HepG2 (cell line): ENCODE data around the gene DST. TPM values are rescaled to one million over a fixed set of nuclear protein-coding genes. Genes with fewer than 3 reads are reported as not detected.

ENCODE experiments used
- ATAC-seq: fragments of 200-7000 bp; cut with Tn5 transposase; 3 replicates; pipeline ENCODE4 v1.9.1; 2020; ENCODE audit warnings: mild to moderate bottlenecking, moderate library complexity
- BruUV-seq: library from RNA; stranded (reverse); fragments of 400-500 nt; replicated peaks from 2 replicates; lab custom pipeline; 2021; lab: Mats Ljungman, UMichigan
- CTCF ChIA-PET: fragments of 300-600 bp; formaldehyde crosslinking; extraction: SDS; loops from one replicate; lab custom pipeline; 2021; ENCODE audit warnings: low total read pairs, inconsistent platforms, low intra/inter-chr PET ratio; lab: Yijun Ruan, JAX
- POLR2A ChIA-PET: fragments of 350-600 bp; sonication (Branson Sonifier 250); formaldehyde crosslinking; loops from one replicate; lab custom pipeline; 2020; ENCODE audit warnings: antibody characterized with exemption, inconsistent platforms; lab: Yijun Ruan, JAX
- DNase-seq: peaks from one replicate; pipeline ENCODE4 v3.0.0-alpha.2; 2015; ENCODE audit warnings: low spot score
- FAIRE-seq: peaks from 3 replicates; lab custom pipeline; 2011; peaks lifted over from hg19 to GRCh38; lab: Jason Lieb, UNC
- H2AFZ ChIP-seq: one replicate; pipeline ENCODE4 v1.6.1; 2011; ENCODE audit warnings: low read length, inconsistent platforms
- H3K27ac ChIP-seq: fragments of 300-600 bp; 3 replicates; pipeline ENCODE4 v1.8.0; 2011; ENCODE audit warnings: mixed run types, mild to moderate bottlenecking, mixed read lengths, low read length, inconsistent platforms; ENCODE audit not compliant: insufficient read depth; ENCODE audit errors: extremely low read length
- H3K27me3 ChIP-seq, 2 experiments: fragments of 200-600 bp in 1 of 2; 2 replicates in 1 of 2; 3 replicates in 1 of 2; pipeline versions ENCODE4 v1.6.0 to v1.8.0; 2011; ENCODE audit warnings: low read length in 2 of 2, mild to moderate bottlenecking in 2 of 2, moderate library complexity in 2 of 2, inconsistent platforms in 1 of 2; ENCODE audit not compliant: insufficient read depth in 2 of 2, control insufficient read depth in 1 of 2
- H3K36me3 ChIP-seq, 2 experiments: fragments of 200-600 bp in 1 of 2; replicated peaks in 1 of 2; 2 replicates in 1 of 2; 3 replicates in 1 of 2; pipeline versions ENCODE4 v1.5.1 to v1.8.0; 2011; ENCODE audit warnings: low read length in 2 of 2, inconsistent platforms in 1 of 2; ENCODE audit not compliant: insufficient read depth in 2 of 2, control insufficient read depth in 1 of 2
- H3K4me1 ChIP-seq: 2 replicates; pipeline ENCODE4 v1.5.1; 2012; ENCODE audit warnings: low read length, inconsistent platforms; ENCODE audit not compliant: insufficient read depth
- H3K4me2 ChIP-seq: 2 replicates; pipeline ENCODE4 v1.6.0; 2011; ENCODE audit warnings: low read depth, low read length, inconsistent platforms
- H3K4me3 ChIP-seq, 3 experiments: fragments of 200-600 bp in 1 of 3; sonication (generic), shearing (Covaris generic) in 1 of 3; replicated peaks in 1 of 3; 2 replicates each; pipeline ENCODE4 v1.5.1; 2011 to 2016; ENCODE audit warnings: low read length in 3 of 3, inconsistent platforms in 2 of 3, low read depth in 2 of 3, mild to moderate bottlenecking in 2 of 3, control low read depth in 1 of 3, mixed read lengths in 1 of 3; ENCODE audit not compliant: insufficient read depth in 1 of 3
- H3K79me2 ChIP-seq: one replicate; pipeline ENCODE4 v1.6.1; 2011; ENCODE audit warnings: low read length, inconsistent platforms; ENCODE audit not compliant: insufficient read depth
- H3K9ac ChIP-seq: 2 replicates; pipeline ENCODE4 v1.6.0; 2011; ENCODE audit warnings: mild to moderate bottlenecking, low read depth, low read length, inconsistent platforms; ENCODE audit not compliant: insufficient read depth
- H3K9me3 ChIP-seq: 2 replicates; pipeline ENCODE4 v1.5.1; 2012; ENCODE audit warnings: mild to moderate bottlenecking, low read length
- H4K20me1 ChIP-seq: 2 replicates; pipeline ENCODE4 v1.6.0; 2011; ENCODE audit warnings: inconsistent platforms, mild to moderate bottlenecking, low read length, moderate library complexity; ENCODE audit not compliant: insufficient read depth
- ATF7 ChIP-seq, 2 experiments: fragments of 450-650 bp in 1 of 2; sonication (generic) in 1 of 2; formaldehyde crosslinking in 1 of 2; IDR thresholded peaks; 2 replicates each; pipeline versions ENCODE4 v1.4.0 to v1.6.1; 2016 to 2020; ENCODE audit warnings: antibody characterized with exemption in 1 of 2, mild to moderate bottlenecking in 1 of 2, missing genetic modification reagents in 1 of 2
- CSRNP2 ChIP-seq: sonication (generic); formaldehyde crosslinking; conservative IDR thresholded peaks from 2 replicates; pipeline ENCODE4 v1.8.0; 2022; ENCODE audit warnings: low read depth, missing genetic modification reagents
- DBP ChIP-seq: sonication (generic); formaldehyde crosslinking; IDR thresholded peaks from 2 replicates; pipeline ENCODE4 v1.4.0; 2020; ENCODE audit warnings: missing genetic modification reagents; ENCODE audit errors: not compliant biosample characterization
- DR1 ChIP-seq: sonication (generic); formaldehyde crosslinking; IDR thresholded peaks from 2 replicates; pipeline ENCODE4 v1.8.0; 2021; ENCODE audit warnings: mild to moderate bottlenecking, missing genetic modification reagents, inconsistent platforms
- HNRNPH1 ChIP-seq: fragments of 200-400 bp; formaldehyde crosslinking; optimal IDR thresholded peaks from 2 replicates; pipeline ENCODE3; 2017; ENCODE audit warnings: mild to moderate bottlenecking, low read depth, low read length
- LBX2 ChIP-seq: sonication (generic); formaldehyde crosslinking; IDR thresholded peaks from 2 replicates; pipeline ENCODE4 v1.5.0; 2020; ENCODE audit warnings: missing genetic modification reagents, mild to moderate bottlenecking, borderline replicate concordance
- POLR2A ChIP-seq, 2 experiments: IDR thresholded peaks; 2 replicates each; pipeline ENCODE4 v1.6.1; 2011; ENCODE audit warnings: low read depth in 2 of 2, low read length in 2 of 2, mild to moderate bottlenecking in 1 of 2, moderate library complexity in 1 of 2; ENCODE audit not compliant: insufficient read depth in 1 of 2
- ZBTB26 ChIP-seq: IDR thresholded peaks from 2 replicates; pipeline ENCODE4 v1.6.1; 2016; ENCODE audit warnings: missing compliant biosample characterization, missing genetic modification reagents, borderline replicate concordance
- ZNF224 ChIP-seq: sonication (generic); formaldehyde crosslinking; IDR thresholded peaks from 2 replicates; pipeline ENCODE4 v1.5.0; 2020; ENCODE audit warnings: mild to moderate bottlenecking, missing genetic modification reagents
- ZNF260 ChIP-seq: sonication (generic); formaldehyde crosslinking; IDR thresholded peaks from 2 replicates; pipeline ENCODE4 v1.4.0; 2020; ENCODE audit warnings: missing genetic modification reagents, low read depth, mild to moderate bottlenecking, borderline replicate concordance
- ZNF564 ChIP-seq: sonication (generic); formaldehyde crosslinking; IDR thresholded peaks from 2 replicates; pipeline ENCODE4 v1.8.1; 2023; ENCODE audit warnings: mild to moderate bottlenecking, missing genetic modification reagents
- ZNF660 ChIP-seq: sonication (generic); formaldehyde crosslinking; IDR thresholded peaks from 2 replicates; pipeline ENCODE4 v1.5.1; 2020; ENCODE audit warnings: mild to moderate bottlenecking, low read depth, missing genetic modification reagents, borderline replicate concordance
- ZNF746 ChIP-seq: sonication (generic); formaldehyde crosslinking; IDR thresholded peaks from 2 replicates; pipeline ENCODE4 v1.8.0; 2022; ENCODE audit warnings: mild to moderate bottlenecking, missing genetic modification reagents
- ZSCAN29 ChIP-seq: sonication (generic); formaldehyde crosslinking; conservative IDR thresholded peaks from 2 replicates; pipeline ENCODE4 v1.4.0; 2020; ENCODE audit warnings: mild to moderate bottlenecking, missing genetic modification reagents
- WGBS: methylation state at CpG from one replicate; pipeline ENCODE4 v1.1.6; 2017; ENCODE audit warnings: low lambda C conversion rate; 5-methylcytosine and 5-hydroxymethylcytosine counted together
- in situ Hi-C: cut with HindIII; loops from 2 replicates; pipeline ENCODE4 v1.10.0; 2017; ENCODE audit warnings: low pct_unique_long_range_greater_than_20kb; ENCODE audit not compliant: extremely low pct_ligation_motif_present
- intact Hi-C: fragments of 100-400 bp; cut with micrococcal nuclease; formaldehyde crosslinking; loops from one replicate; pipeline ENCODE4 v1.10.0; 2022; ENCODE audit not compliant: unreplicated experiment
- polyA plus RNA-seq, 8 experiments: library from polyadenylated mRNA; depleted of rRNA in 3 of 8; stranded (reverse) in 7 of 8; unstranded in 1 of 8; fragments of >200 nt; fragmentation: Illumina TruSeq in 4 of 8; extraction: Trizol in 4 of 8; gene quantifications; 2 replicates each; pipeline versions ENCODE4 v1.2.1 to v1.2.3, GENCODE V29; 2011 to 2016; ENCODE audit warnings: low read depth in 4 of 8, missing spikeins in 1 of 8, mixed read lengths in 1 of 8; ENCODE audit not compliant: insufficient read depth in 1 of 8
- total RNA-seq, 5 experiments: library from RNA; depleted of rRNA; stranded (reverse); fragments of >200 nt; fragmentation: Illumina TruSeq; extraction: Trizol; gene quantifications; 2 replicates each; pipeline ENCODE4 v1.2.3, GENCODE V29; 2016; ENCODE audit warnings: low read depth in 1 of 5
- TF ChIP-seq, protein P1 (sequence below): IDR thresholded peaks from 2 replicates; pipeline ENCODE4 v1.6.1; 2016; ENCODE audit warnings: control low read depth
- TF ChIP-seq, protein P2 (sequence below): sonication (generic); formaldehyde crosslinking; IDR thresholded peaks from 2 replicates; pipeline ENCODE4 v1.4.0; 2020; ENCODE audit warnings: low read depth, mild to moderate bottlenecking, missing genetic modification reagents
- TF ChIP-seq, protein P3 (sequence below): sonication (generic); formaldehyde crosslinking; IDR thresholded peaks from 2 replicates; pipeline ENCODE4 v1.8.1; 2023; ENCODE audit warnings: mild to moderate bottlenecking, inconsistent platforms, moderate library complexity, missing genetic modification reagents, borderline replicate concordance

DST gene
- total and polyA plus RNA-seq, 2 of the 13 experiments (the other 11 are each of a cell fraction or from before 2014, with no cell fraction given) = 64.4 to 89.0 TPM

DNA sequence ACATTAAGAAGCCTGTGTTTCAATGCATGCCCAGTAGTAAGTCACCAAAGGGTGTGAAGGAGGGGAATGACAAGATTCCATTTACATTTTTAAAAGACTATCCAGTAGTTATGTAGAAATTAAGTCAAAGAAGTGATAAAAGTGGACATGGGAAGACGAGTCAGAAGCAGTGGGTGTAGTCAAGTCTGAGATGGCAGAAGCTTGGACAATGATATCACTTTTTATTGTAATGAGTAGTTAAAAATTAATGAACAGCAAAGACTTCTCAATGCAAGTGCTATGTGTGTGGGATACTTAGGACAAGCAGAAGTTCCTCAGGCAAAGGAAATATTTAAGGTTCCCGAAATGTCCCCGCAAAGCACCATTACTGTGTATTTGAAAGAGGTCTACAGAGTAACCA is 156.0 kb downstream of the DST start:
- POLR2A ChIA-PET = no interaction called here
- DNase-seq = no peak
- Histone ChIP-seq H3K4me3 (no peak overlapping the region), H4K20me1 (no peaks in the 10 kb centered on the region), H2AFZ (no peak overlapping the region), H3K9ac (no peak overlapping the region), H3K36me3 (peaks cover 4 to 50% of the 10 kb centered on the region in 2 experiments), H3K9me3 (no peaks in the 10 kb centered on the region), H3K27me3 (no peaks in the 10 kb centered on the region), H3K4me2 (no peak overlapping the region), H3K4me1 (peaks cover 16% of the 10 kb centered on the region), H3K79me2 (no peaks in the 10 kb centered on the region), H3K27ac (no peak overlapping the region)
- BruUV-seq = no TSS peak
- no peak for ATAC-seq
- intact Hi-C loops (no loop called here), in situ Hi-C loops (no loop called here)
- CTCF ChIA-PET = no interaction called here
- 97% methylated on average over 3 of the region's 3 CpGs for WGBS
- no peak for FAIRE-seq
- TF ChIP-seq, protein P1, sequence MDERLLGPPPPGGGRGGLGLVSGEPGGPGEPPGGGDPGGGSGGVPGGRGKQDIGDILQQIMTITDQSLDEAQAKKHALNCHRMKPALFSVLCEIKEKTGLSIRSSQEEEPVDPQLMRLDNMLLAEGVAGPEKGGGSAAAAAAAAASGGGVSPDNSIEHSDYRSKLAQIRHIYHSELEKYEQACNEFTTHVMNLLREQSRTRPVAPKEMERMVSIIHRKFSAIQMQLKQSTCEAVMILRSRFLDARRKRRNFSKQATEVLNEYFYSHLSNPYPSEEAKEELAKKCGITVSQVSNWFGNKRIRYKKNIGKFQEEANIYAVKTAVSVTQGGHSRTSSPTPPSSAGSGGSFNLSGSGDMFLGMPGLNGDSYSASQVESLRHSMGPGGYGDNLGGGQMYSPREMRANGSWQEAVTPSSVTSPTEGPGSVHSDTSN (CRISPR knock-in tag) = no peak
- TF ChIP-seq LBX2 (CRISPR knock-in tag) (no peak), ATF7 (IDR thresholded peaks at IDR 0.05) (no peak), ATF7 (CRISPR knock-in tag; IDR thresholded peaks at IDR 0.05) (no peak), DR1 (CRISPR knock-in tag) (no peak), DBP (no peak), CSRNP2 (CRISPR knock-in tag) (no peak), ZNF260 (CRISPR knock-in tag) (no peak), ZBTB26 (CRISPR knock-in tag) (no peak), ZSCAN29 (CRISPR knock-in tag) (no peak), POLR2A (IDR thresholded peaks at IDR 0.05; ENCODE audit: insufficient read depth in 1 of 2, low read depth in 2 of 2, low read length in 2 of 2) (no peak), ZNF224 (CRISPR knock-in tag) (no peak), ZNF746 (CRISPR knock-in tag) (no peak), ZNF564 (CRISPR knock-in tag) (no peak), HNRNPH1 (no peak), ZNF660 (CRISPR knock-in tag) (no peak)
- TF ChIP-seq, protein P2, sequence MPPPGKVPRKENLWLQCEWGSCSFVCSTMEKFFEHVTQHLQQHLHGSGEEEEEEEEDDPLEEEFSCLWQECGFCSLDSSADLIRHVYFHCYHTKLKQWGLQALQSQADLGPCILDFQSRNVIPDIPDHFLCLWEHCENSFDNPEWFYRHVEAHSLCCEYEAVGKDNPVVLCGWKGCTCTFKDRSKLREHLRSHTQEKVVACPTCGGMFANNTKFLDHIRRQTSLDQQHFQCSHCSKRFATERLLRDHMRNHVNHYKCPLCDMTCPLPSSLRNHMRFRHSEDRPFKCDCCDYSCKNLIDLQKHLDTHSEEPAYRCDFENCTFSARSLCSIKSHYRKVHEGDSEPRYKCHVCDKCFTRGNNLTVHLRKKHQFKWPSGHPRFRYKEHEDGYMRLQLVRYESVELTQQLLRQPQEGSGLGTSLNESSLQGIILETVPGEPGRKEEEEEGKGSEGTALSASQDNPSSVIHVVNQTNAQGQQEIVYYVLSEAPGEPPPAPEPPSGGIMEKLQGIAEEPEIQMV = no peak
- TF ChIP-seq, protein P3, sequence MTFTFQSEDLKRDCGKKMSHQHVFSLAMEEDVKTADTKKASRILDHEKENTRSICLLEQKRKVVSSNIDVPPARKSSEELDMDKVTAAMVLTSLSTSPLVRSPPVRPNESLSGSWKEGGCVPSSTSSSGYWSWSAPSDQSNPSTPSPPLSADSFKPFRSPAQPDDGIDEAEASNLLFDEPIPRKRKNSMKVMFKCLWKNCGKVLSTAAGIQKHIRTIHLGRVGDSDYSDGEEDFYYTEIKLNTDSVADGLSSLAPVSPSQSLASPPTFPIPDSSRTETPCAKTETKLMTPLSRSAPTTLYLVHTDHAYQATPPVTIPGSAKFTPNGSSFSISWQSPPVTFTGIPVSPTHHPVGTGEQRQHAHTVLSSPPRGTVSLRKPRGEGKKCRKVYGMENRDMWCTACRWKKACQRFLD (CRISPR knock-in tag) = no peak
